ENCODE results near the gene ESR1.
"Not testable (repeated sequence)": the region's sequence is repeated elsewhere in the genome, so short reads cannot be mapped to it uniquely, and the experiment has no call there.

The ESR1 gene

DNA sequence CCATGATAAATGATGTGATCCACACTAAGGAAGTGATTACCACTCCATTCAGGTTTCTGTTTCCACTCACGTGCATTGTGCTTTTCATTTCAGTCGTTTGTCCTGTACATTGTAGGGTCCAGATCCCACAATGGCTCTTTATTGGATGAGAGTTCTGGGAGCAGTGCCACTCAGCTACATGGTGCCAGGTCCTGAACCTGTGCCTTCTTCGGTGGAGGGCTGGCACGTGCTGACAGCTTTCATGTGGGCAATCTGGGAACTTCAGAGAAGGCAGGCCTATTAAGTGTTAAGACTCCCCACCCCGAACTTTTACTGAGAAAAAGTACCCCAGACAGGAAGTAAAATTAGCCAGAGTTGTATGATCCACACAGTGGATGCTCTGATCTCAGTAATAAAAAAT is 255.0 kb downstream of the ESR1 start:
- no peak for DNase-seq

DNA sequence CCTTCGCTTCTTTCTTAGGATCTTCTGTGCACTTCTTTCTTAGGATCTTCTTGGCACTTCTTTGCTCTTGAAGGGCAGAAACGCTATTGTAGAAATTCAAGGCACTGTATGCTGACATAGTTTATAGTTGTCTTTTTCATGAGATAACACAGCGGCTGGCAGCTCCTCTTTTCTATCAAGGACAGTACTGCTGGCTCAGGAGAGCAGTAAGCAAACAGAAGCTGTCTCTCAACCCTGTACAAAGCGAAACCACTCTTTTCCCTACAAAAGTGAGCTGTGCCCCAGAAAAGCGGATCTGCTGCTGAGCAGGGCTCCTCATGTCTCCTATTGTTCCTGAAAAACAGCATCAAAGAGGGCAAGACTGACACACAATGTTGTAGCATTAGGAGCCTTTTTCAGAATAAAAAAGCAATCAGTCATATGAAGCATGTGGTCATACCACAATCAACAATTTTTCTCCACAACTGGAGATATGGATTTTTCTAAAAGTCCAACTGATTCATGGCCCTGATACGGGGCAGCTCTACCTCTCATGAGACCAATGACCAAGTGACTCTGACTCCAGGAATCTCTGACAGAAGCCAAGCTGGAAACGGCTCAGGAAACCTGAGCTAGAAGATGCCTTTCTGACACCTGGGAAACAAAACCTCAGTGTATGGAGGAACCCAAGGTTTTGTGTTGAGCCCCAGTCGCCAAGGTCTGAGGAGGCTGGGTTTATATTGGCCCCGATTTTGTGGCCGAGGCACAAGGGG is 255.9 kb downstream of the ESR1 start:
- DNase-seq: no peak

DNA sequence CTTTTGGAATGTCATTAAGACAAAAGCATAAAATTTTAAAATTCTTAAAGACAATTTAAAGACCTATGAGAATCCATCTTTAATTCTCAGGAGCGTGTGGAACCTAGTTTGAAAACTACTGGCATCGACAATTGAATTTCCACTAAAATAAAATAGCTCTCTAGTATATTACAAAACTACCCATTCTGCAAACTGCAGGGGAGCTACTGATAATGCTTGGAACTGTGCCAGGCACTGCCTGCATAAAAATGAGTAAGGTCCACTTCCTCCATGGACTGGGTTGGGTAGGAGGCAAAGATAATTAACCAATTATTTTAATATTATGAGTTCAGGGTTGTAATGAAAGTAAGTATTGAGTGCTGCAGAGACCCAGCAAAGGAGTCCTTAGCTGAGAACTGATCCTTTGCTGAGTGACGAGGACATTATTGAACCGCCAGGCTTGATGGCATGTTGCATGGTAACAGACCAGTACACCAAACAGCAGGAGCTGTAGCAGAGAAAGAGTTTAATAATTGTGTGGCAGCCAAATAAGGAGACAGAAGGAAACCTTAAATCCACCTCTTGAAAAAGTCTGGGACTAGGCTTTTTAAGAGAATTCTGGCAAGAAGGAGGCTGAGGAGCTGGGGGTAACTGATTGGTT is 261.3 kb downstream of the ESR1 start:
- no peak for DNase-seq

DNA sequence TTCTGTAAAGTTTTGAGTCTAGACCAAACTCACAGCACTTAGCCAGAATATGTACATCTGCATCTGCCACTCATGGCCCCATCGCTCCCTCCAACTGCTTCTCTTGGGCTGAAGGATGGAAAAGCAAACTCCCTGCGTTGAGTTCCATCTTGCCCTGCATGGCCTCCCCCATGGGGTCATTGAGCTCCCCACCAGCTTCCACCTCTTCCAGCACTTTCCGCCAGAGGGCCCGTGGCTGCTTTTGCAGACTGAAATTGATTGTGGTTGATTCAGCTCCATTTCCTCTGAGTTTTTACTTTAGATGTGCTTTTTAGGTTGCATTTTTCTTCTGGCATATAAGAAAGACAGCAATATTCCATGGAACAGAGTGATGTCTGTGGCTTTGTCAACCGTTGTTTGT is 263.1 kb downstream of the ESR1 start:
- no peak for DNase-seq

DNA sequence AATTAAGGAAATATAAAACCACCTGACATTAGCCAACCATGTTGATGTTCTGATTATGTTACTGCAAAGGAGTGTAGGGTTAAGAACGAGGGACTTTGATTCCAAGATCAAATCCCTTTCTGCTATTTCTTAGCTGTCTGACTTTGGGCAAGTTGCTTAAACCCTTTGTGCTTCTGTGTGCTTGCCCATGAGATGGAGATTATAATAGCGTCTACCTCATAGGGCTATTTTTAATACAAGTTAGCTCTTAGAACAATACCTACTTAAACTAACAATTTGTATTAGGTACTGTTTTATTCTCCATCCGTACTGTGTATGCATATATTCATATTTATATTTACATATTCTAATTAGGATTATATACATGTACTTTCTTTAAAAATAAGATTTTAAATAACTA is 263.8 kb downstream of the ESR1 start:
- DNase-seq: no peak

DNA sequence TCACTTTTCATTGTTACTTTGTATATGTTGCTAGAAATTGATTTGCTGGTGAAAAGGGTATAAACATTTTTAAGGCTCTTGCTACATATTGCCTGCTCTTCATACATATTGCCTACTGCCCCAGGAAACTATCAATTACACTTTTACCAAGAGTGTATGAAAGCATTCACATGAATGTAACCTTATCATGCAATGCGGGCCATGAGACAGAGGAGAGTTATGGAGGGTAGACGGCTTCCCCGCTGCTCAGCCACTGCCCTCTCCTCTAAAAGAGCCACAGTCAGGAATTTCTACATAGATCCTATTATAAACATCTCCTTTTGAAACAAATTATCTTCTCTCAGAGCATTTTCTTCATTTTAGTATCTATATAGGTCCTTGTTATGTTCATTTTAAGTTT is 264.4 kb downstream of the ESR1 start:
- DNase-seq: no peak

DNA sequence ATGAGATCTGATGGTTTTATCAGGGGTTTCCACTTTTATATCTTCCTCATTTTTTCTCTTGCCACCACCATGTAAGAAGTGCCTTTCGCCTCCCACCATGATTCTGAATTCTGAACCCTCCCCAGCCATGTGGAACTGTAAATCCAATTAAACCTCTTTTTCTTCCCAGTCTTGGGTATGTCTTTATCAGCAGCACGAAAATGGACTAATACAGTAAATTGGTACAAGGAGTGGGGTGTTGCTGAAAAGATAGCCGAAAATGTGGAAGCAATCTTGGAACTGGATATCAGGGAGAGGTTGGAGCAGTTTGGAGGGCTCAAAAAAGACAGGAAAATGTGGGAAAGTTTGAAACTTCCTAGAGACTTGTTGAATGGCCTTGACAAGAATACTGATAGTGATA is 268.8 kb downstream of the ESR1 start:
- not testable (repeated sequence) for DNase-seq

DNA sequence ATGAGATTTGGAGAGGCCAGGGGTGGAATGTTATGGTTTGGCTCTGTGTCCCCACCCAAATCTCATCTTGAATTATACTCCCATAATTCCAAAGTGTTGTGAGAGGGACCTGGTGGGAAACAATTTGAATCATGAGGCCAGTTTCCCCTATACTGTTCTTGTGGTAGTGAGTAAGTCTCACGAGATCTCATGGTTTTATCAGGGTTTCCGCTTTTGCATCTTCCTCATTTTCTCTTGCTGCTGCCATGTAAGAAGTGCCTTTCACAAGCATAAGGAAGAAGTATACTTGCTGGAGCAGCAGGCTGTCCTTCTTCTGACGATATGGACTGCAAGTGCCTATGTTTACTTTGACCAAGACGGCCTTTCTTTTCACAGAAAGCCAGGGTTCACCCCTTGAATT is 270.5 kb downstream of the ESR1 start:
- no peak for DNase-seq

DNA sequence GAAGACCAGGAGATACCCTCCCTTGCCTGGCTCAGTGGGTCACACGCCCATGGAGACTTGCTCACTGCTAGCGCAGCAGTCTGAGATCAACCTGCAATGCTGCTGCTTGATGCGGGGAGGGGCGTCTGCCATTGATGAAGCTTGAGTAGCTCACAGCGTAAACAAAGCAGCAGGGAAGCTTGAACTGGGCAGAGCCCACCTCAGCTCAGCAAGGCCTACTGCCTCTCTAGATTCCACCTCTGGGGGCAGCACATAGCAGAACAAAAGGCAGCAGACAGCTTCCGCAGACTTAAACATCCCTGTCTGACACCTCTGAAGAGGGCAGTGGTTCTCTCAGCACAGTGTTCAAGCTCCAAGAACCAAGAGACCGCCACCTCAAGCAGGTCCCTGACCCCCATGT is 271.3 kb downstream of the ESR1 start:
- DNase-seq: no peak

DNA sequence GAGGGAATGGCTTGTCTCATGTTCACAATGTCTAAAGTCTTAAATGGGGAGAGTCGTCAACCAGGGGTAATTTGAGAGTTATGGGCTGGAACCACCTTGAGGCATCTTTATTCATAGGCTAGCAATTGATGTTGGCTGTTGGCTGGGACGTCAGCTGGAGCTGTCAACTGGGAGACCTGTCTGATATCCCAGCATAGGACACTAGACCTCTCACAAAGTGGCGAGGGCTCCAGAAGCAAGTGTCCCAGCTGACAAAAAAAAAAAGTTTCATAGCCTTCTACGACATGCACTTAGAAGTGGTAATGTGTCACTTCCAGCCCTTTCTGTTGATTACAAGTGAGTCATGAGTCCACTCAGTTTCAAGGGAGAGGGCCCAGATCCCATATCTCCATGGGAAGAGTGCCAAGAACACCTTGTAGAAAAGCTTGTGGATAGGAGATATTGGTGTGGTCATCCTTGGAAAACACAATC is 278.0 kb downstream of the ESR1 start:
- no peak for DNase-seq

DNA sequence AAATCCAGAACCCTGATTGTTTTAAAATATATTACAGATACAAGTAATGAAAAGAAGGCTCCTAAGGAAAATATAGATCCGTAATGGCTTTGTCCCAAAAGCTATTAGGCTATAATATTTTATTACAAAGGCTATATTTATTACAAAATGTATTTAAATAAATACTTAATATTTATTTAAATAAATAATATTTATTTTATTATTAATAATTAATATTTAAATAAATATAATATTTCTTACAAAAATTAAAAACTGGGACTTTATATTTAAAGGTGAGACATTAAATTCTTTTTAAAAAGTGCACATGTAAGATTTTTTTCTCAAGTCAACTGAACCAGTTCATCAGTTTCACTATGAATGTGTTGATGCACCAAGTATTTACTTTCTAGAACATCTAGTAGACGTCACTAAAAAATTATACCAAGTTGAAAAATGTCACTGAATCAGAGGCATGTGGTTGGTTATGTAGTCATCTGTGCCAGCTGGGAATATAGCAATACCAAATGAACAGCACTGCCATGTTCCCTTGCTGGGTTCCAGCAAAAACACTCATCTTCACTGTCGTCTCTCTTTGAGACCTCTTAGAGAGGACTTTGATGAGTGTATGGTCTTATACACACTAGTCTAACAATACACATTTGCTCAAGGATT is 278.9 kb downstream of the ESR1 start:
- no peak for DNase-seq

DNA sequence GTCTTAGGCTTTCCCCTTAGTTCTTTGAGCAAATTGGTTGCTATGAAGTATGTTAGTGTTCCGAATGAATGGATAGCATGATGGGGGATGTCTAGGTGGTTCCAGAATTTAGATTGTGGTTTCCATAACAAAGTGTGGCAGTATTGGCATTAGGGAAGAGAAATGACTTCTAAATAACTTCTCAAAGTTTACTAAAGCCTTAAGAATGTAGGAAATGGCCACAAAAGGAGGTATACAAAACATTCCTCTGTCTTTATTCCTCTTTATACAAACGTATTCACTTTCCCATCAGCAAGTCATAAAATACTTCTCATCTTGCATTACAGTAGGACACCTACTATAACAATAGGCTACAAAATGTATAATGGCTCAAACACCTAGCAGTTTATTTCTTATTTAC is 279.6 kb downstream of the ESR1 start:
- no peak for DNase-seq

DNA sequence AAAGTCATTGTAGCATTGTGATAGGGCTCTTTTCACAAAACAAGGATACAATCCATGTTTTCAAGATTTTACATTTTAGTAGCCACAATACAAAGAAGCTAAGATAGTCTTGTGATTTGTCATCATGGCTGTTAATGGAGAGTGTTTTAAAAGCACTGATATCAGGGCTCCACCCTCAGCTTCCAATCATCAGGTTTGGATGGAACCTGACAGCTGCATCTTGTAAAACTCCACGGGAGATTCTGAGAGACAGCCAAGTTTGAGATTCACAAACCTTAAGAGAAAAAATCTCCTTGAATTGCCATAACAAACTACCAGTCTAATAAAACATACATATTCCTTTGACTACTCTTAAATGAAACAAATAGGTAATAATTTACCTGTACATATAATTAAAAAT is 280.2 kb downstream of the ESR1 start:
- no peak for DNase-seq

DNA sequence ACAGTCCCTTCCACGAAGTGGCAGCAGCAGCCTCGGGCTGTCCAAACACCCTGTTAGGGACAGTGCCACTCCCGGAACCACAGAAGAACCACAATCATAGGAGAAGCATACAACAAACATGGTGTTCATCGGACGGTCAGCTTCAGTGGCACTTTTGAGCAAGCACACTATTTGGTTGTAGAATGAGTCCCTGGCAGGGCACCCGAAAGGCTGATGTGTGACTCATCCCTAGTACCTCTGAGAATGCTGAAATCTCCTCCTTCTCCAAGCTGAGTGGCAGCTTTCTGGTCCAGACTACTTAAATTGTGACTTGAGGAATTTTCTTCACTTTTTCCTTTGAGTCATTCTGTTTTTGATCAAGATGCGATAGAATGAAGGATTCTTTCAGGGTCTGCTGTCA is 282.5 kb downstream of the ESR1 start:
- no peak for DNase-seq

DNA sequence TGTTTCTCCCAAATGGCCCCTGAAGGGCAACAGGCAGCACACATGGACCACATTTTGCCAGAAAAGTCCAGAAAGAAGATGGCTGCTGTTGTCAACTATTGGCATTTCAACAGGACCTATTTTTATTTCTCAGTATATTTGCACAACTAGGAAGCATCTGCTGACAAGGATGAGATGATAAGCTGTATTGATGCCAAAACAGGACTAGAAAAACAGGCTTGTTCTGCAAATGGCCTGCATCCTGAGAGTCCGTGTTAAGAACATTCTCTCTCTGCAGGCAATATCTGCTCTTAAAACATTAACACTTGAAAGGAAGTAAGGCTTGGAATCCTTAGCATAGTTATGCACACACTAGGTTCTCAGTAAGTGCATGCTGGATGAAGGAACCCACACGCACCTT is 283.7 kb downstream of the ESR1 start:
- no peak for DNase-seq

DNA sequence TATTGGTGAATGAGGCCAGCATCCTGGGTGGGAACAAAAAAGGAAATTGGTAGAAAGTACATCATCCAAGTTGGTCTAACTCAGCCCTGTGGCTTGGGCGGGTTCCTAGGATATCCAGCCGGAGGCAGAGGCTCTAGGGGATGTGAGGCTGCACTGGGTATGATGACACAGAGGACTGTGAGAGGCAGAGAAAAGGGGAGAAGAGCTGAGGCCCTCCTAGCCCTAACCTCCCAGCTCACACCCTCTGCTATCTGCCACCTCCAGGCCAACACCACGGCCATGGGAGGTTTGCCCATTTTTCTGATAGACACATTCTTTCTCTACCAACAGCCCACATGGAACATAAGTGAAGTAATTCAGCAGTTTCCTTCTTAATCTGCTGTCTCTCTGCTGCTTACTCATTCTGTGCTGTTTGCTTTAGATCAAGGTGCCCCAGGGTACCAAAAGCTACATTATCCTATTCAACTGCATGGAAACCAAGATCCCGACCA is 284.4 kb downstream of the ESR1 start:
- DNase-seq: no peak

DNA sequence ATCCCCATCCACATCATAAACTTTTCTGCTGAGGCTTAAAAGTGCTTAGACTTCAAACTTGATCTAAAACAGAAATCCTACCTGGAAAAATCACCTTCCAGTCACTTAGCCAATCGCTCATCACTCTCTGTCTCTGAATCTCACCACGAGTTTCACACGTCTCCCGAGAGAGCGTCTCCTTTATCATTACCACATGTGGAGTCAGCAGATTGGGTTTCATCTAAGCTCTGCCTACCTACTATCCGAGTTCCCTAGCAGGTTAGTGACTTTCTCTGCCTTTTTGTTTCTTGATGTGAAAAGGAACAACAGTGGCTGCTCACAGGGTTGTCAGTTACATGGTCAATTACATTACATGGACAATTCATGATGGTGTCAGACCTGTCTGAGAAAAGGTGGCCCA is 286.2 kb downstream of the ESR1 start:
- no peak for DNase-seq

DNA sequence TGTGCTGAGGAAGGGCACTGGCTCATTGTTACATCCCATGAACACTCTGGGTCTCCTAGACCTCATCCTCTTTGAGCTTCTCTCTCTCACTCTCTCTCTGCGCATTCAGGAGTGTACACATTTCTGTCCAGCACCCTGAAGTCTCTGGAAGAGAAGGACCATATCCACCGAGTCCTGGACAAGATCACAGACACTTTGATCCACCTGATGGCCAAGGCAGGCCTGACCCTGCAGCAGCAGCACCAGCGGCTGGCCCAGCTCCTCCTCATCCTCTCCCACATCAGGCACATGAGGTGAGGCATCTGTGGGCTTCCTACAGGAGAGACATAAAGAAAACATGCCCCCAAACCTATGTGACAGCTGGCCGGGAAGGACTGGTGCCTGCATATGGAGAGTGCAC is 286.8 kb downstream of the ESR1 start:
- DNase-seq: no peak

DNA sequence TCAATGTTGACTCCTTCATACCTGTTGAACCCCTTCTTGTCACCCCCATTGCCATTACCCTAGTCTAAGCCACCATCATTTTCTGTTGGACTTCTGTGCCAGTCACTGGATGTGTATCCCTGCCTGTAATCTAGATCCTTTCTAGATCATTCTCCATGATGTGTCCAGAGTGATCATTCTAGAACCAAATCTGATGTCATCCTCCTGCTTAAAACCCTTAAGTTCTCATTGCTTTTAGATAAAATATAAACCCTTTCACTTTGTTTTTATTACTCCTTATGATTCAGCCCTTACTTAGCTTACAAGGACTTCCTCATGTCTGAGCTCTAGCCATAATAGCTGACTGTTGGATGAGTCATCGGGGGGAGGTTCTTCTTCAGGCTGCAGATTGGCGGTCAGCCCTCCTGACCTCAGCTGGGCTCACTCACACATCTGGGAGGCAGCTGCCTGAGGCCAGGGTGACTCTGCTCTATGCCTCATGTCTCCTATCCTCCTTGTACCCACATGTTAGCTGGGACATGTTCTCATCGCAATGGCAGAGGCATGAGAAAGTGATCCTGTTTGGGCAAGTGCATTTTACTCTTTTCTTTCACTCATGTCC is 287.6 kb downstream of the ESR1 start:
- DNase-seq: peak; percentile 48

DNA sequence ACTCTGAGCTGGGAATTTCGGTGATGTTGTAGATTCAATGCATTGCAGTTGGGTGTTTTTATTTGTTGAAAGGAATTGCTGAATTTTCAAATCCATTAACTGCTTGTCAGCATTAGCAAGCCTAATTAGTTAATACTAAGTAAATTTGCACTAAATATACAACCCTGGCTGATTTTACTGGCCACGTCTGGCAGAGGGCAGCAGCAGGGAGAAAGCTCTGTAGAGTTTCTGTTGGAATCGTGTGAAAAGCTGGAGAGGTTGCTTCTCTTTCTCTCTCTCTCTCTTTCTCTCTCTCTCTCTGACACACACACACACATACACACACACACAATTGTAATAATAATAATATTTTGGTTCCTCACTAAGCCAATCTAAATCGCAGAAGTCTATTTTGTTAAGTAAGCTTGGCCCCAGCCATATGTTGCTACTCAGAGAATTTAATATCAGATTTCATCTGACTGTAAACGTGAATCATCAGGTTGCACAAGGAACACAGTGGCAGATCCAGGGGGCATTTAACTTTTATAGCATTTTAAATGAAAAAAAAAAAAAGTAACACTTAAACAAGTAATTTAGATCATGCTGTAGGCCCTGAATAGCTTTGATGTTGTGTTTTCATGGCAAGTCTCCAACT is 289.5 kb downstream of the ESR1 start:
- no peak for DNase-seq

DNA sequence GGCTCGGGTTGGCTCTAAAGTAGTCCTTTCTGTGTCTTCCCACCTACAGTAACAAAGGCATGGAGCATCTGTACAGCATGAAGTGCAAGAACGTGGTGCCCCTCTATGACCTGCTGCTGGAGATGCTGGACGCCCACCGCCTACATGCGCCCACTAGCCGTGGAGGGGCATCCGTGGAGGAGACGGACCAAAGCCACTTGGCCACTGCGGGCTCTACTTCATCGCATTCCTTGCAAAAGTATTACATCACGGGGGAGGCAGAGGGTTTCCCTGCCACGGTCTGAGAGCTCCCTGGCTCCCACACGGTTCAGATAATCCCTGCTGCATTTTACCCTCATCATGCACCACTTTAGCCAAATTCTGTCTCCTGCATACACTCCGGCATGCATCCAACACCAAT is 291.2 kb downstream of the ESR1 start:
- DNase-seq: no peak

DNA sequence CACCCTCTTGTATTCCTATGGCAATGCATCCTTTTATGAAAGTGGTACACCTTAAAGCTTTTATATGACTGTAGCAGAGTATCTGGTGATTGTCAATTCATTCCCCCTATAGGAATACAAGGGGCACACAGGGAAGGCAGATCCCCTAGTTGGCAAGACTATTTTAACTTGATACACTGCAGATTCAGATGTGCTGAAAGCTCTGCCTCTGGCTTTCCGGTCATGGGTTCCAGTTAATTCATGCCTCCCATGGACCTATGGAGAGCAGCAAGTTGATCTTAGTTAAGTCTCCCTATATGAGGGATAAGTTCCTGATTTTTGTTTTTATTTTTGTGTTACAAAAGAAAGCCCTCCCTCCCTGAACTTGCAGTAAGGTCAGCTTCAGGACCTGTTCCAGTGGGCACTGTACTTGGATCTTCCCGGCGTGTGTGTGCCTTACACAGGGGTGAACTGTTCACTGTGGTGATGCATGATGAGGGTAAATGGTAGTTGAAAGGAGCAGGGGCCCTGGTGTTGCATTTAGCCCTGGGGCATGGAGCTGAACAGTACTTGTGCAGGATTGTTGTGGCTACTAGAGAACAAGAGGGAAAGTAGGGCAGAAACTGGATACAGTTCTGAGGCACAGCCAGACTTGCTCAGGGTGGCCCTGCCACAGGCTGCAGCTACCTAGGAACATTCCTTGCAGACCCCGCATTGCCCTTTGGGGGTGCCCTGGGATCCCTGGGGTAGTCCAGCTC is 292.1 kb downstream of the ESR1 start:
- no peak for DNase-seq

Data from 8988T (cell line).